HG03378 (cell line): Measurements from ENCODE around the gene MUC5AC.

Experiments used
- ATAC-seq: cut with Tn5 transposase; IDR thresholded peaks from one replicate; pipeline ENCODE4 v1.9.1; 2021; ENCODE audit warnings: mild to moderate bottlenecking, moderate library complexity; ENCODE audit not compliant: unreplicated experiment

Gene MUC5AC

GRCh38 chr11:1193326-1194230 is 35.8 kb downstream of the MUC5AC start:
- no peak for ATAC-seq

DNA sequence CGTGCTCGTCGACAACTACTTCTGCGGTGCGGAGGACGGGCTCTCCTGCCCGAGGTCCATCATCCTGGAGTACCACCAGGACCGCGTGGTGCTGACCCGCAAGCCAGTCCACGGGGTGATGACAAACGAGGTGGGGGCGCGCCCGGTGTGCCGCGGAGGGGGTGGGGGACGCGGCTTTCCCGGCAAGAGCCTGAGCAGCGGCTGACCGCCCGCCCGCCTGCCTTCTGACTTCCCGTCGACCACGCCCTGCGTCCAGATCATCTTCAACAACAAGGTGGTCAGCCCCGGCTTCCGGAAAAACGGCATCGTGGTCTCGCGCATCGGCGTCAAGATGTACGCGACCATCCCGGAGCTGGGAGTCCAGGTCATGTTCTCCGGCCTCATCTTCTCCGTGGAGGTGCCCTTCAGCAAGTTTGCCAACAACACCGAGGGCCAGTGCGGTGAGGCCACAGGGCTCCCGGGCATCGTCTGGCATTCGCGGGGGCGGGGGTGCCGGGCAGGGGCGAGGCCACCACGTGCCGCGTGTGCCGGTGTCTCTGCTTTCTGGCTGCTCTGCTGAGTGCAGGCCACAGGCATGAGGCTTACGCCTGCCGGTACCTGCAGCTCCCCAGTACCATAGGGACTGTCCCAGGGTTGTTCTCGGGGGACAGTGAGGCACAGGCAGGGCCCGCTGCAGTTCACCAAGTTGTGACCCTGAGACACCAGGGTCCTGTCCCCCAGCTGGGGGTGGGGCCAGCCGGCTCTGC is 36.7 kb downstream of the MUC5AC start:
- no peak for ATAC-seq

DNA sequence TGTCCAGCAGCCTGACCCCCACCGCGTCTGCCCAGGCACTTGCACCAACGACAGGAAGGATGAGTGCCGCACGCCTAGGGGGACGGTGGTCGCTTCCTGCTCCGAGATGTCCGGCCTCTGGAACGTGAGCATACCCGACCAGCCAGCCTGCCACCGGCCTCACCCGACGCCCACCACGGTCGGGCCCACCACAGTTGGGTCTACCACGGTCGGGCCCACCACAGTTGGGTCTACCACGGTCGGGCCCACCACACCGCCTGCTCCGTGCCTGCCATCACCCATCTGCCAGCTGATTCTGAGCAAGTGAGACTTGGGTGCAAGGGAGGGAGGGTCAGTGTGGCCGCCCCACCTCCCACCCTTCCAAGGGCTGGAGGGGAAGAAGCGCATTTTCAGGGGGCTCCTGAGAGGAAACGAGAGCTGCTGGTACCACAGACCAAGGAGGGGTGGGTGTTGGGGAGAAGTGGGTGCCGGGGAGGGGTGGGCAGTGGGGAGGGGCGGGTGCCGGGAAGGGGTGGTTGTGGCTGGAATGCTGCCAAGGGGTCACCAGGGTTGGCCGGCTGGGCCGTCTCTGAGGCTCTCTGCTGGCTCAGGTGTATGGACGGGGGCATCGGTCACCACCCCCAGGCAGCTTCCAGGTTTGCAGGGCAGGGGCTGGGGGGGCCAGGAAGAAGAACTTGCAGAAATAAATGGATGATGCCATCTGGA is 37.4 kb downstream of the MUC5AC start:
- no peak for ATAC-seq

GRCh38 chr11:1195682-1196515 is 38.1 kb downstream of the MUC5AC start:
- ATAC-seq = no peak

DNA sequence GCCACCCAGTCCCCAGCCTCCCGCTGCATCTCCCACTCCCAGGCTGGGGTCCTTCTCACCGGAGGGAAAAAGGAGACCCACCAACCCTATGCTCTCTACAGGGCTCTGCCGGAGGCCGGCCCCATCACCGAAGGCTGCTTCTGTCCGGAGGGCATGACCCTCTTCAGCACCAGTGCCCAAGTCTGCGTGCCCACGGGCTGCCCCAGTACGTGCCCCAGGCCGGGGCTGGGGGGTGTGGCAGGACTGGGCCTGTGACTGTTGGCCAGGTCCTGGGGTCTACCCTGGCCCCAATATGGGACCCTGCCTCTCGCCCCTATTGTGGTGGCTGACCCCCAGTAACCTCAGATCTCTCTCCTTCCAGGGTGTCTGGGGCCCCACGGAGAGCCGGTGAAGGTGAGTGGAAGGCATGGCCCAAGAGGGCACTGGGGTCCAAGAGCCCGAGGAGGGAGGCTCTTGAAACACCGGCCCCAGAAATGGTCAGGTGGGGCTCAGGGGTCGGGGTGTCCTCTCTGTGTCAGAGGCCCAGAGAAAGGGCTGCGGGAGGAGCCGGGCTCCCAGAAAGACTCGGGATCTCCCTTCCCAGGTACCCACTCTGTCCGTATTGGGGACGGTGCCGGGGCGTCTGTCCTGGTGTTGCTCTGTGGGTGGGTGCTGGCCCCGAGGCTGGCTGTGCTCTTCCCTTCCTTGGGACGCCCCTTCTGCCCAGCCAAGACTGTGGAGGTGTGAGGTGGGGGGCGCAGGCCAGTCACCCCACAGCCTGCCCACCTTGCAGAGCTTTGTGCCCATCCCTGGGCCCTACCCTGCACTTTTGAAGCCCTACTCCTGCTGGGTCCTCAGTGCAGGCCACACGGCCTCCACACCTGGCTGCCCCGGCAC is 39.0 kb downstream of the MUC5AC start:
- no peak for ATAC-seq

DNA sequence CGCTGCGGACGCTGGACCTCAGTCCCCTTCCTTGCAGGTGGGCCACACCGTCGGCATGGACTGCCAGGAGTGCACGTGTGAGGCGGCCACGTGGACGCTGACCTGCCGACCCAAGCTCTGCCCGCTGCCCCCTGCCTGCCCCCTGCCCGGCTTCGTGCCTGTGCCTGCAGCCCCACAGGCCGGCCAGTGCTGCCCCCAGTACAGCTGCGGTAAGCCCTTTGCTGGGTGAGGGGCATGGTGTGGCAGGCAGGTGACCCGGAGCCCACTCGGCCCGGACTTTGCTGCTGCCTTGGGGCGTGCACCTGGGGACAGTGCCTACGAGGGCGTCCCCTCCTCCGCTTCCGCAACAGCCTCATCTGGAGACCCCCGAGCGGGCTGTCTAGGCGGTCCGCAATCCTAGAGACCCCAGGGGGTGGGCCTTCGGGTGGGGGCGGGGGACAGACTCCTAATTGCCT is 39.7 kb downstream of the MUC5AC start:
- no peak for ATAC-seq

DNA sequence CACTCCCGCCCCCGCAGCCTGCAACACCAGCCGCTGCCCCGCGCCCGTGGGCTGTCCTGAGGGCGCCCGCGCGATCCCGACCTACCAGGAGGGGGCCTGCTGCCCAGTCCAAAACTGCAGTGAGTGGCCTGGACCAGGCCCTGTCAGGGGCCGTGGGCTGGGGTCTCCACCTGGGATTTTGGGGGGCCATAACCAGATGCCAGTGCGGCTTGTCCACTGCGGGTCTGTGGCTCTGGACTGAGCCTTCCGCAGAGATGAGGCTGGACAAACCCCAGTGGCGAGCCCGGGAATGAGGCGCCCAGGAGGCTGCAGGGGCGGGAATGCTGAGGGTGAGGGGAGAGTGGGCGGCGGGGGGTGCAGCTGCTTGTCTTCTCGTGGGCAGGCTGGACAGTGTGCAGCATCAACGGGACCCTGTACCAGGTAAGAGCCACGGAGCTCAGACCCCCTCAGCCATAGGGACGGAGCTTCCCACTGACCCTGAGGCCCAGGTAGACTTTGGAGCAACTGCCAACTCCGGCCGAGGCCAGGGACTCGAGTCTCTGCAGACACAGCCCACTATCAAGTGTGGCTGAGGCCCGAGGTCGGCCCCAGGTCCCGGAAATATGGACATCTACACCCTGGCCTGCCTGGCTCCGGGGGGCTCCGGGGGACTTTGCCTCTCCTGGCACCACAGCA is 40.3 kb downstream of the MUC5AC start:
- ATAC-seq = no peak

GRCh38 chr11:1198561-1199240 is 40.9 kb downstream of the MUC5AC start:
- ATAC-seq = no peak

DNA sequence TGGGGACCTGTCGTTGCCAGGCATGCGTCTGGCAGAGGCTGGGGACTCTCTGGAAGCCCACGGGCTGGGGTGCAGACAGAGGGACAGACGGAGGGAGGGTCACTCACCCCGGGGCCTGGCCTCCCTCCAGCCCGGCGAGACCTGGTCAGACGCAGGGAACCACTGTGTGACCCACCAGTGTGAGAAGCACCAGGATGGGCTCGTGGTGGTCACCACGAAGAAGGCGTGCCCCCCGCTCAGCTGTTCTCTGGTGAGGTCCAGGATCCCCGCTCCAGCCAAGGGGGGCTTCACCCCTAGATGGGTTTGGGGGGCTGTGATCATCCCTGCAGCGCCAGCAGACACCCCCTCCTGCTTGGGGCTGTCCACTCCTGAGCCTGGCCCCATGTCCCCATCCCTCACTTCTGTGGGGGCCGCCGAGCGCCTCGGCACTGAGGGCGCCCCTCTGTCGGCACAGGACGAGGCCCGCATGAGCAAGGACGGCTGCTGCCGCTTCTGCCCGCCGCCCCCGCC is 41.5 kb downstream of the MUC5AC start:
- ATAC-seq = no peak

DNA sequence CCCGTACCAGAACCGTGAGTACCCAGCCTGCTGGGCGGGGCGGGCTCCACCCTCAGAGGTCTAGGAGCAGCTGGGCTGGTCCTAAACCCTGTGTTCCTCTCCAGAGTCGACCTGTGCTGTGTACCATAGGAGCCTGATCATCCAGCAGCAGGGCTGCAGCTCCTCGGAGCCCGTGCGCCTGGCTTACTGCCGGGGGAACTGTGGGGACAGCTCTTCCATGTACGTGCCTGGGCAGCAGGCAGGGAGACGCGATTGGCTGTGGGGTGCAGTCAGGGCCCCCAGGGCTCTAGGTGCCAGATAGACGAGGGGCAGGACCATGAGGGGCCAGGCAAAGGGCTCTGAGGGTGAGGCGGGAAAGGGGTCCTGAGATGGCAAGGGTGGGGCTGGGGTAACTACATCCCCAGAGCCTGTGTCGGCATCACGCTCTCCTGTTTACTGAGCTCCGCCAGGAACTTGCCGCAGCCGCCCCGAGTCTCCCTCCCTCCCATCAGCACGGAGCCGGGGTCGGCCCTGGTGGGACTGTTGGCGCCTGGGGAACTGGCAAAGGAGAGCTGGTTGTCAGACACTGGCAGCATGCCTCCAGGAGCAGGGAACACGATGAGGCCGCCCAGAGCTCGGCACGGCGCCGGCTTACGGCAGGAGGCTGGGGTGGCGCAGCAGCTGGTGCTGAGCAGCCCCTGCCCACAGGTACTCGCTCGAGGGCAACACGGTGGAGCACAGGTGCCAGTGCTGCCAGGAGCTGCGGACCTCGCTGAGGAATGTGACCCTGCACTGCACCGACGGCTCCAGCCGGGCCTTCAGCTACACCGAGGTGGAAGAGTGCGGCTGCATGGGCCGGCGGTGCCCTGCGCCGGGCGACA is 42.2 kb downstream of the MUC5AC start:
- no peak for ATAC-seq

DNA sequence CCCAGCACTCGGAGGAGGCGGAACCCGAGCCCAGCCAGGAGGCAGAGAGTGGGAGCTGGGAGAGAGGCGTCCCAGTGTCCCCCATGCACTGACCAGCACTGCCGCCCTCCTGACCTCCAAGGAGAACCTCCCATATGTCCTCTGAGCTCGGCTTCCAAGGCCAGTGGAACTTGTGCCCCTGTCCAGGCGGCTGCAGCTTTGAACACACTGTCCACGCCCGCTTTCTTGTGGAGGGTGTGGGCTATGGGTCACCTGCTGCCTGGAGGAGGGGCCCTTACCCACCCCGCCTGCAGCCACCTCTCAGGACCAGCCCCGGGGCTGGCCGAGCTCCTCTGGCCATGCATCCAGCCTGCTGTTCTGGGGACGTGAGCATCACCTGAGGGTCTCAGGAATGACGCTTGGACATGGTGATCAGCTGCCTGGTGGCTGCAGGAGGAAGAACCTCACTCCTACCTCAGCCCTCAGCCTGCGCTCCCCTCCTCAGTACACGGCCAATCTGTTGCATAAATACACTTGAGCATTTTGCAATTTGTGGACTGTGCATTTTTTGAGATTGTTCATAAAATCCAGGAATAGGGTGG is 42.9 kb downstream of the MUC5AC start:
- ATAC-seq = no peak

DNA sequence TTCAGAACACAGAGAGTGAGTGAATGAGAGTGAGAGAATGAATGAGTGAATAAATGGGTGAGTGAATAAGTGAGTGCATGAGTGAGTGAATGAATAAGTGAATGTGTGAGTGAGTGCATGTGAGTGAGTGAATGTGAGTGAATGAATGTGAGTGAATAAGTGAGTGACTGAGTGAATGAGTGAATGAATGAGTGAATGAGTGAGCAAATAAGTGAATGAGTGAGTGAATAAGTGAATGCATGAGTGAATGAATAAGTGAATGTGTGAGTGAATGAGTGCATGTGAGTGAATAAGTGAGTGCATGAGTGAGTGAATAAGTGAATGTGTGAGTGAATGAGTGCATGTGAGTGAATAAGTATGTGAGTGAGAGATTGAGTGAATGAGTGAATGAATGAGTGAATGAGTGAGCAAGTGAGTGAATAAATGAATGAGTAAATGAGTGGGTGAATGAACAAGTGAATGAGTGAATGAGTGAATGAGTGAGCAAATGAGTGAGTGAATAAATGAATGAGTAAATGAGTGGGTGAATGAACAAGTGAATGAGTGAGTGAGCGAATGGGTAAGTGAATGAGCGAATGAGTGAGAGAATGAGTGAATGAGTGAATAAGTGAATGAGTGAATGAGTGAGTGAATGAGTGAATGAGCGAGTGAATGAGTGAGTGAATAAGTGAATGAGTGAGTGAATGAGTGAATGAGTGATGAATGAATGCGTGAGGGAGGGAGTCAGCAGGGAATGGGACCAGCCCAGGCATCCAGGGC is 43.8 kb downstream of the MUC5AC start:
- ATAC-seq = no peak

GRCh38 chr11:1202154-1202775 is 44.5 kb downstream of the MUC5AC start:
- ATAC-seq = no peak

DNA sequence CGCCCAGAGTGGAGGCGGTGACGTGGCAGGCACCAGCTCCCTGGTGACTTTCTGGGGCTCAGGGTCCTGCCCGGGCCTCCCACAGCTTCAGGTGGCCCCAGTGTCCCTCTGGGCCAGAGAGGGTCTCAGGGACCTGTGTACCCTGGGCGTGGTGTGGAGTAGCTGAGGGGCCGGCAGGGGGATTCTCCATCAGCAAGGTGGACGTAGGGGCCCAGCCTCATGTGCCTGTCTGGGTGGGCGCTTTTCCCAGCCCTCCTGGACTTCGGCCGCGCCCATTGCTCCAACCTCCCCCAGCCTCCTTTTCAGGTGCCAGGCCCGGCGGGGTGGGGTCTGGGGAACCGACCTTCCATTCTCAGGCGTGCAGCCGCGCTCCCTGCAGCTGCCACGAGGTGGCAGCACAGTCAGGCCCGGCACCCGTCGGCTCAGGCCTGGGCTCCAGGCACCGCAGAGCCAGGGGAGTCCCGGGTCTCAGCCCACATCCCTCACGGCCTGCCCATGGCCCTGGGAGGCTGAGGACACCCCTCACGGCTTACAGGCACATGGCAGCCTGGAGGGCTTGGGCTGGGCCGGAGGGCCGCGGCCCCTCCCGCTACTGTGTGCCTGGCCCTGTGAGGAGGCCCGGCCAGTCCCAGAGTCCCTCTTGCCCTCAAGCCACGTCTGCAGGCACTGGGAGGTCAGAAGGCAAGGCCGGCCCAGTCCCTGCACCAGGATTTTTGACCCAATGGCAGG is 45.2 kb downstream of the MUC5AC start:
- ATAC-seq = no peak
